AG04449 (cell line): ENCODE results near the gene POLE2.
"Not testable (repeated sequence)": the region's sequence is repeated elsewhere in the genome, so short reads cannot be mapped to it uniquely, and the experiment has no call there.

ENCODE experiments used
- CTCF ChIA-PET: fragments of 350-600 bp; formaldehyde crosslinking; extraction: SDS; loops from one replicate; lab custom pipeline; 2021; ENCODE audit warnings: antibody characterized with exemption; lab: Yijun Ruan, JAX
- POLR2A ChIA-PET: fragments of 400-600, 350-600 bp; formaldehyde crosslinking; extraction: SDS; loops from one replicate; lab custom pipeline; 2020; ENCODE audit warnings: antibody characterized with exemption, inconsistent platforms; lab: Yijun Ruan, JAX
- DNase-seq: peaks from one replicate; pipeline ENCODE4 v3.0.0-alpha.2; 2010; ENCODE audit warnings: low read depth, low spot score
- H3K4me3 ChIP-seq: 2 replicates; pipeline ENCODE4 v1.5.1; 2011; ENCODE audit warnings: low read depth, mild to moderate bottlenecking, control low read depth, low read length
- TF ChIP-seq, protein P1 (sequence below): IDR thresholded peaks from one replicate; pipeline ENCODE4 v1.5.1; 2011; ENCODE audit warnings: mild to moderate bottlenecking, moderate library complexity, low read length, control low read depth, inconsistent platforms; ENCODE audit not compliant: insufficient read depth; ENCODE audit errors: missing control alignments

POLE2 gene

DNA sequence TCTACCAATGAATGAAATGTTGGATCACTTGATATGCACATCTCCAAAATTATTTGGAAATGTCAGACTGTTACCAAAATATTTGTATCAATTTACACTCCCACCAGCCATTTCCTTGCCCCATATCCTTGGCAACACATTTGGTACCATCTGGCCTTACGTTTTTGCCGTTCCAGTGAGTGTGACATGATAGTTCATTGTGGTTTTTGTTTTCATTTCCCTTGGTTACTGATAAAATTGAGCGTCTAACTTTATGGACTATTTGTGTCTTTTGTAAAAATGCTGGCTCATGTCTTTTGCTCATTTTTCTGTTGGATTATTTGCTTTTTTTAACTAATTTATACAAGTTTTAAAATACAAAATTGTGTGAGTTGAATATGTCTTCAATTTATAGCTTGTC is 16.0 kb upstream of the POLE2 start:
- no peak overlapping the region for H3K4me3 ChIP-seq
- no peak for DNase-seq
- TF ChIP-seq, protein P1, sequence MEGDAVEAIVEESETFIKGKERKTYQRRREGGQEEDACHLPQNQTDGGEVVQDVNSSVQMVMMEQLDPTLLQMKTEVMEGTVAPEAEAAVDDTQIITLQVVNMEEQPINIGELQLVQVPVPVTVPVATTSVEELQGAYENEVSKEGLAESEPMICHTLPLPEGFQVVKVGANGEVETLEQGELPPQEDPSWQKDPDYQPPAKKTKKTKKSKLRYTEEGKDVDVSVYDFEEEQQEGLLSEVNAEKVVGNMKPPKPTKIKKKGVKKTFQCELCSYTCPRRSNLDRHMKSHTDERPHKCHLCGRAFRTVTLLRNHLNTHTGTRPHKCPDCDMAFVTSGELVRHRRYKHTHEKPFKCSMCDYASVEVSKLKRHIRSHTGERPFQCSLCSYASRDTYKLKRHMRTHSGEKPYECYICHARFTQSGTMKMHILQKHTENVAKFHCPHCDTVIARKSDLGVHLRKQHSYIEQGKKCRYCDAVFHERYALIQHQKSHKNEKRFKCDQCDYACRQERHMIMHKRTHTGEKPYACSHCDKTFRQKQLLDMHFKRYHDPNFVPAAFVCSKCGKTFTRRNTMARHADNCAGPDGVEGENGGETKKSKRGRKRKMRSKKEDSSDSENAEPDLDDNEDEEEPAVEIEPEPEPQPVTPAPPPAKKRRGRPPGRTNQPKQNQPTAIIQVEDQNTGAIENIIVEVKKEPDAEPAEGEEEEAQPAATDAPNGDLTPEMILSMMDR: no peak
- ChIA-PET CTCF (interaction anchor here (1.3 kb wide), 1 partner anchor 10 kb away, joined by 3 read pairs; no protein-coding TSS in a partner anchor), POLR2A (no interaction called here)

DNA sequence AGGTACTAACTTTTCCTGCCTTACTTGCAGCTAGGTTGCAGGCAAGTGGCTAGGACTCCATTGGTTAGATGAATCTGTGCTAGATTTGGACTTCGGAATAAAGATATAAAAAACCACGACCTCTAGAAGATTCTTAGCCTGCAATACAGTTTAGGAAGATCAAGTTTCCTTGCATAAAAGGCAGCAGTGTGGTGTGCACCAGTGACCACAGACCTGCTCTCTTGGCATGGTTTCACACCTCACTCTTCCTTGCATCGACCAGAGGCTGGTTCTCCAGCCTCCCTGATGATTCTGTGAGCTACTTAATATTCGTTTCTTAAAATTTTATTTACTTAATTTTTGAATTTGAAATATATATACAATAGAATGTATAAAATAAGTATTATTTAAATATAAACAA is 14.7 kb upstream of the POLE2 start:
- CTCF ChIA-PET: no interaction called here
- POLR2A ChIA-PET: no interaction called here
- no peak for DNase-seq
- TF ChIP-seq, protein P1: no peak
- no peak overlapping the region for H3K4me3 ChIP-seq

DNA sequence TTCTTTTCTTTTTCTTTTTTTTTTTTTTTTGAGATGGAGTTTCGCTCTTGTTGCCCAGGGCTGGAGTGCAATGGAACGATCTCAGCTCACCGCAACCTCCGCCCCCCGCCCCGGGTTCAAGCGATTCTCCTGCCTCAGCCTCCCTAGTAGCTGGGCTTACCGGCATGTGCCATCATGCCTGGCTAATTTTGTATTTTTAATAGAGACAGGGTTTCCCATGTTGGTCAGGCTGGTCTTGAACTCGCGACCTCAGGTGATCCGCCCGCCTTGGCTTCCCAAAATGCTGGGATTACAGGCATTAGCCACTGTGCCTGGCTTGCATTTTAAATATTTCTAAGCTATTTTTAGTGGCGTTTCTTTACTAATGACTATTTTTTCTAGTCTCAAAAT is 5.7 kb upstream of the POLE2 start:
- POLR2A ChIA-PET: interaction anchor here (0.6 kb wide), 1 partner anchor 17 kb away, joined by 3 read pairs; no protein-coding TSS in a partner anchor
- peak overlapping the region; percentile 71 for H3K4me3 ChIP-seq
- CTCF ChIA-PET: interaction anchor here (0.9 kb wide), 1 partner anchor 10 kb away, joined by 3 read pairs; no protein-coding TSS in a partner anchor
- DNase-seq: not testable (repeated sequence)

DNA sequence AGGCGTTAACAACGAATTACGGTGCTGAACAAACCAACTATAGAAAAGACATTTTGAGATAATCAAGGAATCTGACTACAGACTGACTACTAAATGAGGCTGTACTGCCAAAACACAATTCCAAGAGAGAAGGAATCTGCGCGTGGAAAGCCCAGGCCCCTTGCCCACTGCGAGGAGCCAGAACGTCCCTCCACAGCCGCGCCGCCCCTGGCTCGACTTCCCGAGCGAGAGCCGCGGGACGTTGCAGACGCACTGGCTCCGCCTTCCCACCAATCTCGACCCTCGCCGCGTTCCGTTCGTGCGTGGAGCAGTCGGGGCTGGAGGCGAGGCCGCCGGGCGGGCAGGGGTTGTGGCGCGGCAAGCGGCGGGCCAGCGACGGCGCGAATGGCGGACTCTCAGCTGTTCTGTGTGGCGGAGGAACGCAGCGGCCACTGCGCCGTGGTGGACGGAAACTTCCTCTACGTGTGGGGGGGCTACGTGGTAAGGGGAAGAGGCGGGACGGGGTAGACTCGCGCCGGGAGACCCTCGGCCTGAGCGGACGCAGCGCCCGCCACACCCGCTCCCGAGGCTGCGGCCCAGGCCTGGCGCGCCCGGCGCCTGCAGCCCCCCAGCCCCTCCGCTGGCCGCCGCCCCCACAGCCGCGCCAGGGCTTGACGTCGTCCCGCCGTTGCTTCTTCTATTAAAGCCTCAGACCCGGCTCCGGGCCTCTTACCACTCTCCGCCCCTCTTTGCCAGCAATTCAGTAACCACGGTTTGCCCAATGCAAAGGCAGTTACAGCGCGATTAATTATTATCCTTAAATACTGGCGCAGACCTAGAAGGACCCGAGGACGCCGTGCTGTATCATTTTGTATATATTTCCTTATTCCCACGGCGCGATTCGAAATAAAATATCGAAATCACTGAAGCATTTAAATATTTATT is 5.1 kb upstream of the POLE2 start, which contains the start of gene KLHDC1:
Gene KLHDC1 (plus strand): TSS at position 310 of the 924 bp plus-strand sequence. CDS start 75 bp downstream, at position 385.
- no peak for DNase-seq
- CTCF ChIA-PET: interaction anchor here (0.7 to 0.9 kb wide), 2 partner anchors 11 to 23 kb away, joined by 3 read pairs; no protein-coding TSS in a partner anchor
- TF ChIP-seq, protein P1: no peak
- POLR2A ChIA-PET: interaction anchor here (0.9 to 1.1 kb wide), 2 partner anchors 75 to 76 kb away, joined by 3 to 4 read pairs; partner anchors contain the start of gene KLHDC2
- H3K4me3 ChIP-seq: peak within 1 kb of the TSS; percentile 71

DNA sequence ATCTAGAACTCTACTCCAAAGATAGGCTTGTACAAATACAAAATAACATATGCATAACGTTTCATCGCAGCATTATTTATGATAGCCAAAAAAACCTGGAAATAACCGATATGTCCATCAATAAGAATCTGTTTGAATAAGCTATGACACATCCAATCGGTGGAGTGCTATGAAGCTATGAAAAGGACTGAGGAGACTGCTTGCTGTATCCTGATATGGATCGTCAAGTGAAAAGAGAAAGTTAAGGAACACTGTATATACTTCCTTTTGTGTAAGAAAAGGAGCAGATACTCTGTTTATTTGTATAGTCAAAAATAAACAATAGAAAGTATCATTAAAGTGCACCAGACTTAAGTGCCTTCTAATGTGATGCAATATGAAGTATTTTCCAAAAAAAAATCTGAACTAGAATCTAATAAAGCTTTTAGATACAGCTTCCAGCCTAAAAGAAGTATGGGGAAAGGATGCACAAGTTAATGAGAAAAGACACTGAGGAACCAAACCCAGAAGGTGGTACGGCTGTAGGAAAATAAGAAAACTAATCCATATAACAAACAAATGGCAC is 4.3 kb upstream of the POLE2 start:
- POLR2A ChIA-PET: interaction anchor here (0.9 to 1.1 kb wide), 2 partner anchors 76 to 77 kb away, joined by 3 to 4 read pairs; partner anchors contain the start of gene KLHDC2
- CTCF ChIA-PET: interaction anchor here (0.7 kb wide), 1 partner anchor 22 kb away, joined by 3 read pairs; no protein-coding TSS in a partner anchor
- peak overlapping the region; percentile 71 for H3K4me3 ChIP-seq
- DNase-seq: no peak
- TF ChIP-seq, protein P1: no peak

DNA sequence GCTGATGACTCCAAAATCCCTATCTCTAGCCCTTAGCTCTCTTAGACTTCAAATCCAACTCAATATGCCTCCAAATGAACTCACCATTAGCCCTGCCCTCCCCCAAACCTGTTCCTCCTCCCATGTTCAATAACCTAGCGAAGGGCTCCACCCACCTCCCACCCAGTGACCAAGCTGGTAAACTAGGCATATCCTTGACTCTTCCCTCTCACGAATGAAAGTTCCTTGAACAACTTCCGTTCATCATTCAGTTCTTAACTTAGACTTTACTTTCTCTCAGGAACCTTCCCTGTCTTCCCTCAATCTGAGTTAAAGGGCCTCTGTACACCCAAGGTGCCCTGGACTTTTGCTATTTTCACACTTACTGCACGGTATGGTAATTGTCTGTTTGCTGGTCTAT is 3.0 kb upstream of the POLE2 start:
- ChIA-PET POLR2A (no interaction called here), CTCF (interaction anchor here (0.7 kb wide), 1 partner anchor 77 kb away, joined by 3 read pairs; the partner anchor contains the start of gene KLHDC2)
- TF ChIP-seq, protein P1: no peak
- H3K4me3 ChIP-seq: no peak overlapping the region
- DNase-seq: no peak
